ENCODE results near the gene DCP1A. TPM values are rescaled to one million over a fixed set of nuclear protein-coding genes. Genes with fewer than 3 reads are reported as not detected.

The DCP1A gene
- total and polyA plus RNA-seq, 4 donors, result 3.5 to 11.3 (median 8.2) TPM

GRCh38 chr3:53243785-53244184 is 103.6 kb downstream of the DCP1A start:
- H3K27ac ChIP-seq (ENCODE audit: low read depth in 1 of 2, low read length in 2 of 2), result no peak overlapping the region
- peaks cover 0 to 12% (median 1%) of the 10 kb centered on the region in 4 donors for H3K36me3 ChIP-seq (ENCODE audit: control insufficient read depth in 4 of 4, insufficient read depth in 3 of 4, low read depth in 1 of 4, low read length in 3 of 4)
- H3K4me1 ChIP-seq (ENCODE audit: control insufficient read depth in 4 of 4, insufficient read depth in 4 of 4, low read length in 3 of 4), result peaks cover 0 to 4% (median under 1%) of the 10 kb centered on the region in 4 donors
- H3K9me3 ChIP-seq (ENCODE audit: control insufficient read depth in 4 of 4, low read length in 3 of 4), result no peaks in the 10 kb centered on the region
- no peak for DNase-seq (ENCODE audit: low spot score)
- no peak overlapping the region for H3K9ac ChIP-seq (ENCODE audit: low read depth in 1 of 2, low read length in 2 of 2)
- 94% methylated on average over 8 of the region's 8 CpGs for WGBS
- TF ChIP-seq TAF1 (conservative IDR thresholded peaks at IDR 0.05) (no peak), MAX (IDR thresholded peaks at IDR 0.05) (no peak), FOXA2 (IDR thresholded peaks at IDR 0.05) (no peak), HNF4G (IDR thresholded peaks at IDR 0.05) (no peak), JUND (IDR thresholded peaks at IDR 0.05) (no peak), ATF3 (IDR thresholded peaks at IDR 0.05) (no peak), NR2F2 (IDR thresholded peaks at IDR 0.05) (no peak), ZBTB33 (IDR thresholded peaks at IDR 0.05) (no peak), REST (IDR thresholded peaks at IDR 0.05) (no peak), SP1 (IDR thresholded peaks at IDR 0.05) (no peak), YY1 (IDR thresholded peaks at IDR 0.05) (no peak)
- no peak overlapping the region for H3K4me3 ChIP-seq (ENCODE audit: low read depth in 1 of 3, low read length in 3 of 3)
- no peaks in the 10 kb centered on the region for H3K27me3 ChIP-seq (ENCODE audit: control insufficient read depth in 4 of 4, insufficient read depth in 4 of 4, low read length in 3 of 4)

- Histone ChIP-seq H3K27ac (ENCODE audit: low read depth in 1 of 2, low read length in 2 of 2) (no peak overlapping the region), H3K36me3 (ENCODE audit: control insufficient read depth in 4 of 4, insufficient read depth in 3 of 4, low read depth in 1 of 4, low read length in 3 of 4) (peaks cover 0 to 12% (median 1%) of the 10 kb centered on the region in 4 donors), H3K27me3 (ENCODE audit: control insufficient read depth in 4 of 4, insufficient read depth in 4 of 4, low read length in 3 of 4) (no peaks in the 10 kb centered on the region), H3K4me3 (ENCODE audit: low read depth in 1 of 3, low read length in 3 of 3) (no peak overlapping the region), H3K9me3 (ENCODE audit: control insufficient read depth in 4 of 4, low read length in 3 of 4) (no peaks in the 10 kb centered on the region), H3K9ac (ENCODE audit: low read depth in 1 of 2, low read length in 2 of 2) (no peak overlapping the region), H3K4me1 (ENCODE audit: control insufficient read depth in 4 of 4, insufficient read depth in 4 of 4, low read length in 3 of 4) (peaks cover 6 to 10% (median 7%) of the 10 kb centered on the region in 4 donors)
- 79% methylated on average over 14 of the region's 14 CpGs for WGBS
- no peak for DNase-seq (ENCODE audit: low spot score)
- TF ChIP-seq EGR1 (IDR thresholded peaks at IDR 0.05; ENCODE audit: low read depth in 2 of 2) (no peak), ATF3 (IDR thresholded peaks at IDR 0.05) (no peak), FOXA1 (IDR thresholded peaks at IDR 0.05) (no peak), SP1 (IDR thresholded peaks at IDR 0.05) (no peak), HNF4A (conservative IDR thresholded peaks at IDR 0.05) (no peak), RAD21 (IDR thresholded peaks at IDR 0.05) (no peak), JUND (IDR thresholded peaks at IDR 0.05) (no peak), MAX (IDR thresholded peaks at IDR 0.05) (no peak), TAF1 (conservative IDR thresholded peaks at IDR 0.05) (no peak)
Observed at GRCh38 chr3:53243165-53243564, 104.2 kb downstream of the DCP1A start.

Measured in liver (tissue), 9 donors.